ENCODE data around the gene SRA1. TPM values are rescaled to one million over a fixed set of nuclear protein-coding genes. Genes with fewer than 3 reads are reported as not detected.

Gene SRA1
- total and polyA plus RNA-seq, 2 of the 13 experiments (the other 11 are each of a cell fraction or from before 2014, with no cell fraction given), result 14.2 to 32.8 TPM

- 0 out of 2 replicates have a peak, but pooled peaks have one; percentile 19 for TF ChIP-seq ZNF280B (CRISPR knock-in tag; IDR thresholded peaks at IDR 0.05; ENCODE audit: borderline replicate concordance)
- TF ChIP-seq ONECUT2 (CRISPR knock-in tag; IDR thresholded peaks at IDR 0.05), result no peak
- TF ChIP-seq ZSCAN12 (CRISPR knock-in tag; IDR thresholded peaks at IDR 0.05), result peak; percentile 41; the same call in 1 of the 2 replicates
- no peak for TF ChIP-seq PREB (CRISPR knock-in tag; IDR thresholded peaks at IDR 0.05)
- no peak for TF ChIP-seq ZNF432 (CRISPR knock-in tag; IDR thresholded peaks at IDR 0.05; ENCODE audit: borderline replicate concordance)
- peak; percentile 86 for TF ChIP-seq ZNF772 (CRISPR knock-in tag; IDR thresholded peaks at IDR 0.05)
- peak; percentile 8 for TF ChIP-seq ZNF18 (CRISPR knock-in tag; IDR thresholded peaks at IDR 0.05; ENCODE audit: insufficient replicate concordance)
- no peak for TF ChIP-seq ARHGAP35 (CRISPR knock-in tag; IDR thresholded peaks at IDR 0.05; ENCODE audit: borderline replicate concordance)
- no peak for TF ChIP-seq ZNF335 (CRISPR knock-in tag; IDR thresholded peaks at IDR 0.05)
- no peak for TF ChIP-seq THYN1 (CRISPR knock-in tag; IDR thresholded peaks at IDR 0.05; ENCODE audit: borderline replicate concordance, low read depth)
- peak; percentile 74 for TF ChIP-seq DRAP1 (CRISPR knock-in tag; IDR thresholded peaks at IDR 0.05)
- TF ChIP-seq ZC3H4 (CRISPR knock-in tag; IDR thresholded peaks at IDR 0.05; ENCODE audit: borderline replicate concordance), result no peak
- peak; percentile 79 for TF ChIP-seq ZNF501 (CRISPR knock-in tag; IDR thresholded peaks at IDR 0.05)
- TF ChIP-seq THAP11 (CRISPR knock-in tag; IDR thresholded peaks at IDR 0.05), result peak; percentile 64; the same call in 1 of the 2 replicates
- peak; percentile 53 for TF ChIP-seq ZNF883 (CRISPR knock-in tag; IDR thresholded peaks at IDR 0.05; ENCODE audit: not compliant biosample characterization)
- peak; percentile 87 for TF ChIP-seq ARNTL (CRISPR knock-in tag; IDR thresholded peaks at IDR 0.05)
- peak; percentile 62 for TF ChIP-seq CTCF (CRISPR knock-in tag; IDR thresholded peaks at IDR 0.05)
- 0 out of 2 replicates have a peak, but pooled peaks have one; percentile 34 for TF ChIP-seq PITX1 (CRISPR knock-in tag; IDR thresholded peaks at IDR 0.05)
- 0 out of 2 replicates have a peak, but pooled peaks have one; percentile 20 for TF ChIP-seq ZFP36L1 (CRISPR knock-in tag; IDR thresholded peaks at IDR 0.05)
- 0 out of 2 replicates have a peak, but pooled peaks have one; percentile 68 for TF ChIP-seq ZSCAN30 (CRISPR knock-in tag; IDR thresholded peaks at IDR 0.05)
- TF ChIP-seq ESRRA (CRISPR knock-in tag; IDR thresholded peaks at IDR 0.05; ENCODE audit: low read depth), result 0 out of 2 replicates have a peak, but pooled peaks have one; percentile 3
Measured at GRCh38 chr5:140547508-140548299, 9.6 kb downstream of the SRA1 start, which contains the start of gene EIF4EBP3 (continued).

Measured in HepG2 (cell line).